Stimulated activated naive B cell treated with anti-CD40 and anti-IgM and Interleukin-4, amounts not matched to agents 10 μg/mL and 1 μg/mL and 100 μg/mL, for 72 hours (primary cell): Measurements from ENCODE around the gene ITPR2.
"Not testable (repeated sequence)": the region's sequence is repeated elsewhere in the genome, so short reads cannot be mapped to it uniquely, and the experiment has no call there.

Experiments used
- ATAC-seq, 2 donors: fragments of 150-1000 bp; cut with Tn5 transposase; replicated peaks; 2 replicates each; pipeline ENCODE4 v1.10.0; 2021; ENCODE audit warnings: moderate library complexity in 1 of 2
- DNase-seq: peaks from one replicate; pipeline ENCODE4 v3.0.0; 2021
- H3K27ac Mint-ChIP-seq: one replicate; pipeline ENCODE4 v1.8.0; 2022; ENCODE audit warnings: mild to moderate bottlenecking, mixed read lengths
- H3K27me3 Mint-ChIP-seq, 2 donors: one replicate each; pipeline ENCODE4 v1.8.0; 2022; ENCODE audit warnings: mixed read lengths in 2 of 2
- H3K36me3 Mint-ChIP-seq, 2 donors: one replicate each; pipeline ENCODE4 v1.8.0; 2022; ENCODE audit warnings: mixed read lengths in 2 of 2, mild to moderate bottlenecking in 1 of 2
- H3K4me1 Mint-ChIP-seq, 2 donors: one replicate each; pipeline ENCODE4 v1.8.0; 2022; ENCODE audit warnings: mixed read lengths in 2 of 2, mild to moderate bottlenecking in 1 of 2
- H3K4me3 Mint-ChIP-seq, 2 donors: one replicate each; pipeline ENCODE4 v1.8.0; 2022; ENCODE audit warnings: mild to moderate bottlenecking in 2 of 2, mixed read lengths in 2 of 2, moderate library complexity in 1 of 2
- H3K9me3 Mint-ChIP-seq, 2 donors: one replicate each; pipeline ENCODE4 v1.8.0; 2022; ENCODE audit warnings: mixed read lengths in 2 of 2, mild to moderate bottlenecking in 1 of 2

ITPR2 gene

DNA sequence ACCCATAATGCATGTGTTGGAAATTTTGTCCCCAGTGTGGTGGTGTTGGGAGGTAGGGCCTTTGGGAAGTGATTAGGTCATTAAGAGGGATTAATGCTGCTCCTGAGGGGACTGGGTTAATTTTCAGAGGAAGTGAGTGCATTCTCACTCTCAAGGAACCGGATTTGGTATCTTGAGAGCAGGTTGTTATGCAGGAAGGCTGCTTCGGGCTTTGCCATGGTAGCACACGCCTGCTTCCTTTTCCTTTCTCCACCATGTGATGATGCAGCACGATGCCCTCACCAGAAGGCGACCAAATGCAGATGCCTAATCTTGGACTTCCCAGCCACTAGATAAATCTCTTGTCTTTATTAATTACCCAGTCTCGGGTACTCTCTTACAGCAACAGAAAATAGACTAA, 380.5 kb downstream of the ITPR2 start:
- ATAC-seq = no peak
- Mint-ChIP-seq H3K4me3 (no peak overlapping the region), H3K9me3 (no peaks in the 10 kb centered on the region), H3K27ac (no peak overlapping the region), H3K27me3 (no peaks in the 10 kb centered on the region), H3K4me1 (peaks cover 3 to 5% of the 10 kb centered on the region in 2 donors), H3K36me3 (peaks cover 28 to 40% of the 10 kb centered on the region in 2 donors)
- no peak for DNase-seq

DNA sequence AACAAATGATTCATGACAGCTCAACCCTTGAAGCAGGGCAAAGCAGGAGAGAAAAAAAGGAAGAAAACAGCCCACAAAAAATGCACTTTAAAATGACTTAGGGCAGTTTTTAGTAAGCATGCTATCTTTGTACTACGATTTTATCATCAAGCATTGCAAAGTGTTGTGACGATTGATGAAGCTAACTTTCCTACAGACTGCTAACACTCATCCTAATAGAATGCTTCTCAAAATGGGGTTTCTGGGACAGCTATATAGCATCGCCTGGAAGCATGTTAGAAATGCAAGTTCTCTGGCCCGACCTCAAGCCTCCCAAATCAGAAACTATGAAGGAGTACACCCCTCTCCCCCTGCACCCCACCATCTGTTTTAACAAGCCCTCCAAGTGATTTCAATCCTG, 381.2 kb downstream of the ITPR2 start:
- ATAC-seq = no peak
- H3K27ac Mint-ChIP-seq = no peak overlapping the region
- H3K4me1 Mint-ChIP-seq = peaks cover 3 to 5% of the 10 kb centered on the region in 2 donors
- H3K4me3 Mint-ChIP-seq = no peak overlapping the region
- no peaks in the 10 kb centered on the region for H3K27me3 Mint-ChIP-seq
- peaks cover 21 to 33% of the 10 kb centered on the region in 2 donors for H3K36me3 Mint-ChIP-seq
- no peak for DNase-seq
- no peaks in the 10 kb centered on the region for H3K9me3 Mint-ChIP-seq

DNA sequence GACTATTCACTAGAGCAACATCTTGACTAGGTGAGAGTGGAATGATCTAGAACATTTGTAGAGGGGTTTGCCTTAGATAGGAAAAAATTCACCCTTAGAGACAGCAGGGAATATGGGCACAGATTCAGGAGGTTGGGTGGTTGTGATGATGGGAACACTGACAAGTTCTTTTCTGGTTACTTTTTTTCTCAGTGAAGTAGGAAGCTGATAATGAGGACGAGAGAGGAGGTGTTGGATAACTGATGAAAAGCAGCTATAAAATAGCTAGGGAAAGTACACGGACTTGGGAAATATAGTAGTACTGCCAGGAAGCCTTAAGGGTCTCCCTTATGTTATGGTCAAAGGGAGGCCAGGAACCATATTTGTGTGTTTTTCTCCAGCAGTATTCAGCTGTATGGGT, 387.1 kb downstream of the ITPR2 start:
- Mint-ChIP-seq H3K36me3 (peaks cover 25 to 38% of the 10 kb centered on the region in 2 donors), H3K27ac (no peak overlapping the region), H3K4me3 (no peak overlapping the region), H3K9me3 (no peaks in the 10 kb centered on the region), H3K4me1 (peaks cover 13% of the 10 kb centered on the region in 2 donors), H3K27me3 (no peaks in the 10 kb centered on the region)
- ATAC-seq = no peak
- no peak for DNase-seq

DNA sequence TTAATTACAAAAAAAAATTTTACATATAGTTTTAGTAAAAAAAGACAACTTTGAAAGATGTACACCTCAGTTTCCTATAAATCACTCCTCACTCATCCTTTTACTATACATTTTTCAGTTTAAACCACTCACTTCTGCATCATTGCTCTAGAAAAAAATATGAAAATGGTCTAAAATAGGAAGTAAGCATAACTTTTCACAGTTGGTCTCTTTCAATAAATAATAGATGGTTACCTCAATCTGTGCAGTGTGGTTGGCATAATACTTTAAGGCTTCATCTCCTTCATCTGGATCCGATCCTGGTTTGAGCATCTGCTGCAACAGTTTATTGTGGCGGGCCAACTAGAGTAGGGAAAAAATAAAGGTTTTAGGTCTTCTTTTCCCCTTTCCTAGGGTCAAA, 389.7 kb downstream of the ITPR2 start:
- DNase-seq (no peak), ATAC-seq (peak; percentile 29 to 34)
- Mint-ChIP-seq H3K9me3 (no peaks in the 10 kb centered on the region), H3K36me3 (peaks cover 20 to 30% of the 10 kb centered on the region in 2 donors), H3K27ac (no peak overlapping the region), H3K27me3 (no peaks in the 10 kb centered on the region), H3K4me1 (peaks cover 13% of the 10 kb centered on the region in 2 donors), H3K4me3 (no peak overlapping the region)

DNA sequence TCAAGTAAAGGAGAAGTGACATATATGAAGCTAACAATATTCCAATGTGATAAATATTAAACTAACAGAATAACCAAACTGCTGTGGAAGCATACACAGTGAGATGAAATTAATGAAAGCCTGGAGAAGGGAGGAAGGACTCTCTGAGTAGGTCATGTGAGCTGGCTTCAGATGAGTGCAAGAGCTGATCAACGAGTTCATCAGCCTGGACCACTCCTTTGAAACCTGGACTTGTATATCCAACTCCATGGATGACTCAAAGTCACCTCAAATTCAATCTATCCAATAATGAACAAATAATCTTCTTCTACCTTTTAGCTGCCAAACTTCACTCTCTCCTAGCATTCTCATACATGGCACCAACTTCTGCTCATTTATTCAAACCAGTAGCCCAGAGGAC, 391.6 kb downstream of the ITPR2 start:
- H3K27ac Mint-ChIP-seq = no peak overlapping the region
- H3K27me3 Mint-ChIP-seq = no peaks in the 10 kb centered on the region
- DNase-seq (no peak), ATAC-seq (no peak)
- no peak overlapping the region for H3K4me3 Mint-ChIP-seq
- H3K4me1 Mint-ChIP-seq = peaks cover 13% of the 10 kb centered on the region in 2 donors
- no peaks in the 10 kb centered on the region for H3K9me3 Mint-ChIP-seq
- peaks cover 20 to 30% of the 10 kb centered on the region in 2 donors for H3K36me3 Mint-ChIP-seq

DNA sequence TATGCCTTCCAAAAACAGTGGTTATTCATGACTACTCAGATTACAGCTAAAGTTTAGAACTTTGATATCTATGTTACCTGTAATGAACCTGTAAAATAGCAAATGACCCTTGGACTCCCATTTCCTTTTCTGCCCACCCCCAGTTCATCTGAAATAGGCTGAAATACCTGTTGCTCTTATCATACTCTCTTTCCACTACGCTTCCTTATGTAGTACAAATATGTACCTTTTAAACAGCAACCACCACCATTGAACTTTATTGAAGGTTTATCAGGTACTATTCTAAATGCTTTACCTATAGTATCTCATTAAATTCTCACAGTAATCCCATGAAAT, 398.0 kb downstream of the ITPR2 start:
- H3K27me3 Mint-ChIP-seq = no peaks in the 10 kb centered on the region
- no peak overlapping the region for H3K27ac Mint-ChIP-seq
- DNase-seq (no peak), ATAC-seq (no peak)
- H3K36me3 Mint-ChIP-seq = peaks cover 6 to 22% of the 10 kb centered on the region in 2 donors
- H3K9me3 Mint-ChIP-seq = no peaks in the 10 kb centered on the region
- H3K4me1 Mint-ChIP-seq = no peaks in the 10 kb centered on the region
- H3K4me3 Mint-ChIP-seq = no peak overlapping the region

DNA sequence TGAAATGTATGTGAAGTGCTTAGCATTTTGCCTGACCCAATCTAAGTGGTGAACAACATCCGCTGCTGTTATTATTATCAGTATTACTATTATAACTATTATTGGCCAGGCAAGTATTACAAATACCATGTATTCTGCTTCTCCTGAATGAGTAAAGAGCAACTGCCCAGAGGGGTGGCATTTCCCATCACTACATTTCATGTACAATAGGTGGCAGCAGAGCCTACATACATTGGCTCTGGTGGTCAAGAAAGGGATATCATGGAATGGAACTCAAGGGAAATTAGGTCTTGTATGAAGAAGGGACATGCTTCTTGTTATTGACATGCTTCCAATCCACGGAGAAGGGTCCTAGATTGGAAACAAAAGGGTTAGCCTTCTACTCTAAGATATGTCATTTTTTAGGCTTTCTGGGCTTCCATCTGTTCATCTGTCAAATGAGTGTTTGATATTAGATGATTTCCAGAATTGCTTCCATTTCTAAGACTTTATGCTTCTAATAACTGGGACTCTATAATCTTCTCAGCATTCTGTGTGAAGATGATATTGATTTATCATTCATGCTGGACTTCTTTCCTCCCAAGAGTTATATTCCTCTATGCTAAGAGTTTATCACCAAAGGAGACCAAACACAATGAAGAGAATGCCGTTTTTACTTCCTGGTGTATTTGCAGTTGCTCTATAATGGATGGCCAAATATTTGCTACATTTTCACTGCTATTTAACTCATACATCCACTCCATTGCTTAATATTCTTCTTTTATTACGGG, 398.5 kb downstream of the ITPR2 start:
- Mint-ChIP-seq H3K27me3 (no peaks in the 10 kb centered on the region), H3K27ac (no peak overlapping the region), H3K36me3 (peaks cover 6 to 18% of the 10 kb centered on the region in 2 donors), H3K4me3 (no peak overlapping the region), H3K4me1 (no peaks in the 10 kb centered on the region), H3K9me3 (no peaks in the 10 kb centered on the region)
- peak; percentile 69 to 87 for ATAC-seq
- DNase-seq = peak; percentile 25

DNA sequence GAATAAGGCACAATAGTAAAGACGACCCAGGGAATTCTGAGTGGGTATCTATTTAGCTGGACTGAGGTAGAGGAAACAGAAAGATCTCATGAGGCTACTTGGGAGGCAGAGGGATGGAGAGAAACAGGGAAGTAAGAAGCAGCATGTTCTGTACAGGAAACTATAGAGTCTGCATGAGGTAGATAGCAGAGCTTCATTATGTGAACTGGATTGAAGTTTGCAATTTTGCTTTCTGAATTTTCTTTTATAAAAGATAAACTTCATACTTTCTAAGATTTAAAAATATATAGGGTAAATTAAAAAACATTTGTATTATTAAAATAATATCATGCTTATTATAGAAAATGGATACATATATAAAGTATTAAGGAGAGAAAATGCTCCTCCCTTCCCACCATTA, 399.3 kb downstream of the ITPR2 start:
- ATAC-seq = not testable (repeated sequence)

DNA sequence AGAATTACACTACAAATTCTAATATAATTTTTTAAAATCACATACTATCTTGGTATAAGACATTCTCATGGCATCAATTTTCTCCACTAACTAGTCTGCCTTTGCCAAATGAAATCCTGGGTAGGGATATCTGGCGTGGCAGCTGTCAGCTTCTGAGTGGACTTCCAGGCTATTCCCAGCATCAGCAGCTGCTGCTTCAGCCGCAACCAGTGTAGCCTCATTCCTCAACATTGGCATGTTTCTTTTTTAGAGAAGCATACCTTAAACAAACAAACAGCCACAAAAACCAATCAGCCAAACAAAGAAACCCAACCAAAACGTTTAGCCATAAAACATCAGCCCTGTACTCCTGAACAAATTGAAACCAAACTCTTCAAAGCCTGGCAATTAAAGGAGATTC, 401.8 kb downstream of the ITPR2 start:
- Mint-ChIP-seq H3K27ac (no peak overlapping the region), H3K27me3 (no peaks in the 10 kb centered on the region), H3K4me1 (no peaks in the 10 kb centered on the region), H3K9me3 (no peaks in the 10 kb centered on the region), H3K4me3 (no peak overlapping the region), H3K36me3 (peaks cover 3 to 18% of the 10 kb centered on the region in 2 donors)
- no peak for ATAC-seq
- DNase-seq = no peak

More for the DNA sequence above, 399.3 kb downstream of the ITPR2 start:
- H3K9me3 Mint-ChIP-seq, H3K4me3 Mint-ChIP-seq, DNase-seq, H3K27me3 Mint-ChIP-seq, H3K27ac Mint-ChIP-seq, H3K4me1 Mint-ChIP-seq: not testable (repeated sequence)
- H3K36me3 Mint-ChIP-seq = peaks cover 3 to 18% of the 10 kb centered on the region in 2 donors

DNA sequence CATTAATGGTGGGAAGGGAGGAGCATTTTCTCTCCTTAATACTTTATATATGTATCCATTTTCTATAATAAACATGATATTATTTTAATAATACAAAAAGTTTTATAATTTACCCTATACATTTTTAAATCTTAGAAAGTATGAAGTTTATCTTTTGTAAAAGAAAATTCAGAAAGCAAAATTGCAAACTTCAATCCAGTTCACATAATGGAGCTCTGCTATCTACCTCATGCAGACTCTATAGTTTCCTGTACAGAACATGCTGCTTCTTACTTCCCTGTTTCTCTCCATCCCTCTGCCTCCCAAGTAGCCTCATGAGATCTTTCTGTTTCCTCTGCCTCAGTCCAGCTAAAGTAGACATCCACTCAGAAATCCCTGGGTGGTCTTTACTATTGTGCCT, 402.4 kb downstream of the ITPR2 start:
- DNase-seq, H3K27me3 Mint-ChIP-seq, H3K9me3 Mint-ChIP-seq, H3K27ac Mint-ChIP-seq, H3K4me3 Mint-ChIP-seq, ATAC-seq, H3K4me1 Mint-ChIP-seq: not testable (repeated sequence)
- H3K36me3 Mint-ChIP-seq = peaks cover 3 to 22% of the 10 kb centered on the region in 2 donors

DNA sequence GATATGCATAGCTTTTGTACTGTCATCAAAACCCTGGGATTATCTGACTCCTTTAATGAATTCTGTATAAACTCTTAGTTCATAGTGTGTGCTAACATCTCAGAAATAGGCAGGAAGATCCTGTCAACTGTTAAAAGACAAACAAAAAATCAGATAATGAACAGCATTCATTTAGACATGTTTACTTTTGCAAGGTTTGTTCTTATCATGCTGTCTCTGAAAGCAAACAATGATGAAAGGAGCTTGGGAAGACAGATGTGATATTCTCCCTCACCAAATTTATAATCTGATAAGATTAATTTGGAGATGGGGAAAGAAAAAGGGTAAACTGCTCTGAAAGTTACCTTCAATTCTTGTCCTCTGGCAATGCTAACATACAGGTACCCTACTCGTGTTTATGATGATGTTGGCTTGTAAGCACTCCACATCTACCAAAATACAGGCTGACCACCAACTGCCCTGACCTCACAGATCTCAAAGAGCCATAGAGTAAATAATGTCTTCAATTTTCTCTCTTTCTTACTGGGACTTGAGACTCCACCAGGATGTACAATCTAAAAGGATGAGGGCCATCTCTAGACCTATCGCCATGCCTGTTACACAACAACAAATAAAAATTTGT, 403.8 kb downstream of the ITPR2 start:
- ATAC-seq (no peak), DNase-seq (no peak)
- no peaks in the 10 kb centered on the region for H3K9me3 Mint-ChIP-seq

DNA sequence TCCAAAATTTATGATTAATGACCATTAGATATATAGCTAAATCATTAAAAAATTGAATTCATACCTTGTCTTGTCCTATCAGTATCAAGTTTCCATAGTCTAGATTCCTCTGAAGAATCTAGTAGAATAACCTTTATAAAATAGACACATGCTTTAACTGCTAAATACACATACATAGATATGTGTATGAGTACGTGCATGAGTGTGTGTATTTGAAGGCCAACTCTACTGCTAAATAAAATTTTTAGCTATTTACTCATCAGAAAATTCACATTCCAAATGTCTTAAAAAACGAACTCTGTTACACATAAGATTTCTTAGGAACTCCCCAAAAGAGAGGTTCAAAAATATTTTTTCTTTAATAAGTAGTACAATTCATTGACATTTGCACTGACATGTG, 404.6 kb downstream of the ITPR2 start:
- Mint-ChIP-seq H3K9me3 (no peaks in the 10 kb centered on the region), H3K4me1 (no peaks in the 10 kb centered on the region), H3K4me3 (no peak overlapping the region), H3K27ac (no peak overlapping the region), H3K36me3 (peaks cover 3 to 25% of the 10 kb centered on the region in 2 donors), H3K27me3 (no peaks in the 10 kb centered on the region)
- ATAC-seq (no peak), DNase-seq (no peak)

More for the DNA sequence above, 403.8 kb downstream of the ITPR2 start:
- Mint-ChIP-seq H3K27me3 (no peaks in the 10 kb centered on the region), H3K36me3 (peaks cover 3 to 25% of the 10 kb centered on the region in 2 donors), H3K4me3 (no peak overlapping the region), H3K4me1 (no peaks in the 10 kb centered on the region), H3K27ac (no peak overlapping the region)

DNA sequence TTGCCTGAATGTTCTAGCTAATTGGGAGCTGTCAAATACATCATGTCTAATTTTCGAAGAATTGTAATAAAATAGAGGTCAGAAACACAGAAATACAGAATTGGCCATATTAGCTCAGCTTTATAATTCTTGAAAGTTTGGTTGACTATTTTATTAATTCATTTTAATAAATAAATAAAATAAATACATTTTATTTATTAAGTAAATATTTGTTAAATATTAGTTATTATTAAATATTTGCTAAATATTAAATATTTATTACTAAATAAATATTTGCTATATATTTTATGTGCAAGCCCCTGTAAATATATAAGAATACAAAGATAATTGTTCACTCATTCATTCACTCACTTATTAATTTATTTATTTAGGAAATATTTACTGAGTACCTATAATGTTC, 406.3 kb downstream of the ITPR2 start:
- H3K9me3 Mint-ChIP-seq = no peaks in the 10 kb centered on the region
- no peaks in the 10 kb centered on the region for H3K27me3 Mint-ChIP-seq
- DNase-seq (no peak), ATAC-seq (no peak)
- peaks cover 0 to 2% of the 10 kb centered on the region in 2 donors for H3K4me1 Mint-ChIP-seq
- no peak overlapping the region for H3K27ac Mint-ChIP-seq
- no peak overlapping the region for H3K4me3 Mint-ChIP-seq
- peaks cover 0 to 12% of the 10 kb centered on the region in 2 donors for H3K36me3 Mint-ChIP-seq

DNA sequence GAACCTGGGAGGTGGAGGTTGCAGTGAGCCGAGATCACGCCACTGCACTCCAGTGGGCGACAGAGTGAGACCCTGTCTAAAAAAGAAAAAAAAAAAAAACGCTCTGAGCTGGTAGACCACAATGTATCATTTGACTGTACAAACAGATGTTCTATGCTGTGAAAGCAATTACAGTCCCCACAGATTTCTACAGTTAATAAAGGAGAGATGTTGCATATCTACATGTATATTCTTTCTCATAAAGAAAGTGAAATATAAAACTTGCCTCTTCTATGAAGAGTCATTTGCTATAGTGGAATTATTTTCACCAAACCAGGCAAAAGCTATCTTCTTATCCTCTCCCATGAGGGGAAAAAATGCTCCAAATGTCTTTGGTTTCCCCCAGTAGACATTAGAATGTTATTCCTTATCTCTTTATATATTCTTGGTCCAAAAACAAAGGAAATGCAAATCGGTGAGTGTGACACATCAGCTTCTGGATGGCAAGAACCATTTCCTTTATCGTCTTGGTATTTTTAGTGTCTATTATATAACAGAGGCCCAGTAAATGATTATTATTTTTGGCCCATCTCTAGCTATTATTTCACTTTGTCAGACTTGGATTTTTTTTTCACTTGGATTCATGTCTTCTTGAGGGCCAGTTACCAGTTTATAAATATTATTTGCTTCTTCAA, 407.3 kb downstream of the ITPR2 start:
- no peak overlapping the region for H3K4me3 Mint-ChIP-seq
- peaks cover 4 to 6% of the 10 kb centered on the region in 2 donors for H3K4me1 Mint-ChIP-seq
- no peak overlapping the region for H3K27ac Mint-ChIP-seq
- DNase-seq = no peak
- H3K27me3 Mint-ChIP-seq = no peaks in the 10 kb centered on the region
- no peaks in the 10 kb centered on the region for H3K9me3 Mint-ChIP-seq
- peak in 1 of 2 donors; percentile 57 for ATAC-seq
- H3K36me3 Mint-ChIP-seq = peaks cover 4 to 13% of the 10 kb centered on the region in 2 donors
